Measurements from ENCODE around the gene INSM2. TPM values are rescaled to one million over a fixed set of nuclear protein-coding genes. Genes with fewer than 3 reads are reported as not detected.

INSM2 gene
- total RNA-seq, 1 experiment from 2014 or later = not detected

DNA sequence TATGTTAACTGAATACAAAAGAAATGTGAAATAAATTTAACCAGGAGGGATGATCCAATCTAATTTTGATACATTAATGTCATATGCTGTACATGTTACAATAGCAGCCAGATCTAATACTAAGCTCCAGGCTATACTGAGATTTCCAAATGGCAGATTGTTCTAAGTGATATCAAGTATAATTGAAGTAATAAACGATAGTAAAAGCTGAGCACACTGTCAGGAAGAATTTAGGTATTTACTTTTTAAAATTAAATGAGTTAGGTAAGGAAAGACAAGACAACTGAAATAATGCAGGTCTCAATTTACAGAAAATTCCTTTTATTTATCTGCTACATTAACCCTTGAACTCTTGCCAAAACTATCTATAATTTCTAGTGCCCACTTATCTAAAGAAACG, 39.9 kb downstream of the INSM2 start:
- Histone ChIP-seq H3K27me3 (ENCODE audit: control insufficient read depth, insufficient read depth, low read length) (no peaks in the 10 kb centered on the region), H3K36me3 (replicated peaks; ENCODE audit: control insufficient read depth, insufficient read depth, low read length) (no peaks in the 10 kb centered on the region), H3K4me3 (ENCODE audit: insufficient read depth, low read depth, low read length) (no peak overlapping the region)
- DNase-seq = no peak

DNA sequence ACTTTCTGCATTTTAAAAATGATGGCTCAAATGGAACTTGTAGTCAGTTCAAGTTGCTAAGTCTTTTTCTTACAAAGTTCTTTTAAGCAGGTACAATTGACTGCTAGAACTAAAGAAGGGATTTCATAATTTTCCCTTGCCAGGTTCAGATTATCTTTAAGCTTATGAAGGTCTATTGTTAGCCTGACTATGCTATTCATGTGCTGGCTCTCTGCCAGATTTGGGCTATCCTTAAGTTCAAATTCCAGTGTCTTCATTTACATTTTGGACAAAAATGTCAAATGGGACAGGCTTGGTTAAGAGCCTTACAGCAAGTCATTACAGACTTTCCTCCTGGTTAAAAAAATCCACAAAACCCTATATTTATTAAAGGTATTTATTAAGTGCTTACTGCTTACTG, 42.3 kb downstream of the INSM2 start:
- no peak for DNase-seq
- Histone ChIP-seq H3K4me3 (ENCODE audit: insufficient read depth, low read depth, low read length) (no peak overlapping the region), H3K27me3 (ENCODE audit: control insufficient read depth, insufficient read depth, low read length) (no peaks in the 10 kb centered on the region), H3K36me3 (replicated peaks; ENCODE audit: control insufficient read depth, insufficient read depth, low read length) (no peaks in the 10 kb centered on the region)

DNA sequence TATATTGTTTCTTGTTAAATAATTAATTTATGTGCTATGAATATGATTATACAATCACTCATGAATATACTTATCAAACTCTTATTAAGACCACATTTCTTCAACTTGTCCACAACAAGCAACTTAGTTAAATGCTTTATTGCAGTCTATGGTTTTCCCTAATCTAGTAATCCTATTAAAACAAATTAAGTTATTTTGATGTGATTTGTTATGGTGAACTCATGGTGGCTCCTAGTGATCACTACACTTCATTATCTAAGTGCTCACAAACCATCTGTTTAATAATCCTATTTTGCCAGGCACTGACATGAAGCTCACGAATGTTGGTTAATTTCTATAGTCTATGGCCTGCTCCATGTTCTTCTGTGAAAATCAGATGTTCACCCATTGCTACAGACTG, 42.9 kb downstream of the INSM2 start:
- no peak for DNase-seq

DNA sequence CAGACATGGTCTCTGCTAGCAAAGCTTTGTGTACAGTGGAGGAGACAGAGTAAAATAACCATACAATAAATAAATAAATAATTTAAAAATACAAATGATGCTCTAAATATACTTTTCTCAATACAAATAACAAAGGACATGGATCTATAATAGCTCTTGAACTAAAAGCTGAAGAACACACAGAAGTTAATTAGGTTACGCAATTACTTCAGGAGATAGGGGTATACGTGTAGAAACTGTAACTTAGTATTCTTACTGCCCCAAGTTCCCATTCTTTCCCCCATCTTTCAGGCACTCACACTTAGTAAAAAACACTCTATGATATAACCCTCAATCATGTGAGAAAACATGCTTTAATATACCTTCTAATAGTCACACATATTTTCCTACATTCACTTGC, 44.2 kb downstream of the INSM2 start:
- Histone ChIP-seq H3K27me3 (ENCODE audit: control insufficient read depth, insufficient read depth, low read length) (no peaks in the 10 kb centered on the region), H3K4me3 (ENCODE audit: insufficient read depth, low read depth, low read length) (no peak overlapping the region), H3K36me3 (replicated peaks; ENCODE audit: control insufficient read depth, insufficient read depth, low read length) (no peaks in the 10 kb centered on the region)
- no peak for DNase-seq

More for the DNA sequence above, 42.9 kb downstream of the INSM2 start:
- Histone ChIP-seq H3K27me3 (ENCODE audit: control insufficient read depth, insufficient read depth, low read length) (no peaks in the 10 kb centered on the region), H3K36me3 (replicated peaks; ENCODE audit: control insufficient read depth, insufficient read depth, low read length) (no peaks in the 10 kb centered on the region), H3K4me3 (ENCODE audit: insufficient read depth, low read depth, low read length) (no peak overlapping the region)

DNA sequence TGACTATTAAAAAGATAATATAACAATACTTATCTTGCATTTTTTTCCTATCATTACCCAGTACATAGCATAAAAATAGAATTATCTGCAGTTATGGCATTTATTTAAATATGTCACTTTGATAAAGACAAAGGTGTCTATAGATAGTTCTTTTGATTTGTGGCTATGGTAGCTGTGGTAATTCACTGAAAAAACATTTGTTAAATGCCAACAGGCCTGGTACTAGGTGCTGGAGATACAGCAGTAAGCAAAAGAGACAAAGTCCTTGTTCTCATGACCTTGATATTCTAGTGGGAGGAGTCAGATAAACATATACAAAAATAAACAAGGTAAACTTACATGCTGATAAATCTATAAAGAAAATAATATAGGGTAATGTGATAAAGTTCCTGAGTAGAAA, 44.7 kb downstream of the INSM2 start:
- Histone ChIP-seq H3K4me3 (ENCODE audit: insufficient read depth, low read depth, low read length) (no peak overlapping the region), H3K36me3 (replicated peaks; ENCODE audit: control insufficient read depth, insufficient read depth, low read length) (no peaks in the 10 kb centered on the region), H3K27me3 (ENCODE audit: control insufficient read depth, insufficient read depth, low read length) (no peaks in the 10 kb centered on the region)
- no peak for DNase-seq

Other genes with a start within 250 kb of the INSM2 start
- 206 and 232 TPM in 2 replicates for gene PSMA6, start 241.8 kb upstream of the INSM2 start, total RNA-seq (2014; rRNA removed; shearing (Covaris generic))
- gene NFKBIA, start 129.4 kb upstream of the INSM2 start, total RNA-seq (2014; rRNA removed; shearing (Covaris generic)) = 49.2 and 64.3 TPM in 2 replicates

Measured in H7 (cell line).